DMS114 treated with DMSO at 0.1 percent for 48 hours (cell line): Measurements from ENCODE around the gene MUCL3.
"Not testable (repeated sequence)": the region's sequence is repeated elsewhere in the genome, so short reads cannot be mapped to it uniquely, and the experiment has no call there.

Source experiments
- DNase-seq: peaks from one replicate; lab custom pipeline; 2025; ENCODE audit not compliant: unreplicated experiment; lab: John Stamatoyannopoulos, UW

MUCL3 gene, protein sequence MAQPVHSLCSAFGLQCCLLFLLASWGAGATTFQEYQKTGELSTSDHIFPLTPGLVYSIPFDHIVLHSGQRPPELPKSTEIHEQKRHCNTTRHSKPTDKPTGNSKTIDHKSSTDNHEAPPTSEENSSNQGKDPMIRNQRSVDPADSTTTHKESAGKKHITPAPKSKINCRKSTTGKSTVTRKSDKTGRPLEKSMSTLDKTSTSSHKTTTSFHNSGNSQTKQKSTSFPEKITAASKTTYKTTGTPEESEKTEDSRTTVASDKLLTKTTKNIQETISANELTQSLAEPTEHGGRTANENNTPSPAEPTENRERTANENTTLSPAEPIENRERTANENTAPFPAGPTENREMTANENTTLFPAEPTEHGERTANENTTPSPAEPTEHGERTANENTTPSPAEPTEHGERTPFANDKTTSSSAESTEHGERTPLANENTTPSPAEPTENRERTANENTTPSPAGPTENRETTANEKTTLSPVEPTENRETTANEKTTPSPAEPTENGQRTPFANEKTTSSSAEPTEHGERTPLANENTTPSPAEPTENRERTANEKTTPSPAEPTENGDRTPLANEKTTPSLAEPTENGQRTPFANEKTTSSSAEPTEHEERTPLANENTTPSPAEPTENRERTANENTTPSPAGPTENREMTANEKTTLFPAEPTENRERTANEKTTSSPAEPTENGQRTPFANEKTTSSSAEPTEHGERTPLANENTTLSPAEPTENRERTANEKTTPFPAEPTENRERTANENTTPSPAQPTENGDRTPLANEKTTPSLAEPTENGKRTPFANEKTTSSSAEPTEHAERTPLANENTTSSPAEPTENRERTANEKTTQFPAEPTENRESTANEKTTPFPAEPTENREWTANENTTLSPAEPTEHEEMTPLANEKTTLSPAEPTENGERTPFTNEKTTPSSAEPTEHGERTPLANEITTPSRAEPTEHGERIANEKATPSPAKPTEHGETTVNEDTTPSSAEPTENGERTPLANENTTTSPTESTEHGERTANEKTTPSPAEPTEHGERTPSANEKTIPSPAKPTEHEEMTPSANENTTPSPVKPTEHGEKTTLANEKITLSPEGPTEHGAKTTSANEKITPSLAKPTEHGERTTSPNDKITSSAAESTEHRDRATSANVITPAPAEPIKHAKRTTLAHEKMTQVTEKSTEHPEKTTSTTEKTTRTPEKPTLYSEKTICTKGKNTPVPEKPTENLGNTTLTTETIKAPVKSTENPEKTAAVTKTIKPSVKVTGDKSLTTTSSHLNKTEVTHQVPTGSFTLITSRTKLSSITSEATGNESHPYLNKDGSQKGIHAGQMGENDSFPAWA (N-terminal part only)

DNA sequence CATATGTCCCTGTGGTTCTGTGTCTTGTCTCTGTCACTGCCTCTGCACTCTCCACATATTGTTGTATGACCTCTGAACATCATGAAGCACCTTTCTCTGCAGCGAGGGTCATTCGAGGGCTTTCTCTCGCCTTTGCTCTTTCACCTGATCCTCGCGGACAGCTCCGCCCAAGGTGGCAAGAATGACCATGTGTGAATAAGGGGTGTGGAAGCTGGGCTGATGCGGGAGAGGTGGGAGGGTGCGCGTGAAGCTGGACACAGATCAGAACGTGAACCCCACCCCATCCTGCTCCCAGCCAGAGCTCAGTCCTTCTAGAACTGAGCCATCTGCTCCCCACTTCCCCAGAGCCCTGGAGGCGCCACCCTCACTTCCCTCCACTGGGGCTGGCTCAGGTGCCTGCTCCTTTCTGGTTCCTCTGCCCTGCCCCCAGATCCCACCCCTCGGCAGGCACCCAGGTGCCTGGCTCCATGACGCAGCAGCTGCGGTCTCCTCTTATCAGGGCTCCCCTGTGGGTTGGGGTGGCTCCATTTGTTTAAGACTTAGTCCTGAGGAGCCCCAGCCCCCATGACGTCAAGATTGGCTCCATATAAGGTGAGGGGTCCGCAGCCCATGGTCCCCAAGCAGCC lies at the start of gene MUCL3:
Gene MUCL3, plus strand, starts transcription at position 613 of the 626 bp plus-strand sequence. CDS start 27 bp downstream, outside the sequence.
- no peak for DNase-seq

DNA sequence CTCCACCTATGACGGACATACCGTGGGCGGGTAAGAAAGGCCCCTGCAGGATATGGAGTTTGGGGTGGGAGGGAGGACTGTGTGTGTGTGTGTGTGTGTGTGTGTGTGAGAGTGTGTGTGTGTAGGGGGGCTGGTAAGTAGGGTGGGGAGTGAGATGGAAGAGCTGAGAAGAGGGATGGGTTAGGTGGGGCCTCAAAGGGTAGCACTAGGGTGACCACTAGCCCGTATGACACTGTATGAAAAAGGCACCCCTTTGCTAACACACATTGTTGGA lies 49.4 kb upstream of the MUCL3 start:
- DNase-seq, result no peak

DNA sequence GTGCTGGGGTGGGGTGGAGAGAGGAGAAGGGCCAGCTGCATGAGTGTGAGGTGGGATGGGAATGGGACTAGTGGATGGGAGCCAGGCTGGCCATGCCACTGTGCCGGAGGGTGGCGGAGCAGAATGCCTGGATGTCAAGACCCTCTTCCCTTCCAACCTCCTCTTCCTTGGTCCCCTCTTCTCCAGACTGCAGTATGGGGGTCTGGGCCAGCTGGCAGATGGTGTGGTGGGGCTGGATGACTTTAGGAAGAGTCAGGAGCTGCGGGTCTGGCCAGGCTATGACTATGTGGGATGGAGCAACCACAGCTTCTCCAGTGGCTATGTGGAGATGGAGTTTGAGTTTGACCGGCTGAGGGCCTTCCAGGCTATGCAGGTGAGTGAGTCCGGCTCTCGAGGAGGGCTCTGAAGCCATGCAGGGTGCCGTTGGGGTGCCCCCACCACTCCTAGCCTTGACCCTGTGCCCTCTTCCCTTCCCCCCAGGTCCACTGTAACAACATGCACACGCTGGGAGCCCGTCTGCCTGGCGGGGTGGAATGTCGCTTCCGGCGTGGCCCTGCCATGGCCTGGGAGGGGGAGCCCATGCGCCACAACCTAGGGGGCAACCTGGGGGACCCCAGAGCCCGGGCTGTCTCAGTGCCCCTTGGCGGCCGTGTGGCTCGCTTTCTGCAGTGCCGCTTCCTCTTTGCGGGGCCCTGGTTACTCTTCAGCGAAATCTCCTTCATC lies 48.8 kb upstream of the MUCL3 start:
- DNase-seq, result no peak

- DNase-seq, result no peak
Measured at GRCh38 chr6:30893001-30893591, 47.7 kb upstream of the MUCL3 start.

- no peak for DNase-seq
Measured at GRCh38 chr6:30893666-30894065, 47.1 kb upstream of the MUCL3 start.

DNA sequence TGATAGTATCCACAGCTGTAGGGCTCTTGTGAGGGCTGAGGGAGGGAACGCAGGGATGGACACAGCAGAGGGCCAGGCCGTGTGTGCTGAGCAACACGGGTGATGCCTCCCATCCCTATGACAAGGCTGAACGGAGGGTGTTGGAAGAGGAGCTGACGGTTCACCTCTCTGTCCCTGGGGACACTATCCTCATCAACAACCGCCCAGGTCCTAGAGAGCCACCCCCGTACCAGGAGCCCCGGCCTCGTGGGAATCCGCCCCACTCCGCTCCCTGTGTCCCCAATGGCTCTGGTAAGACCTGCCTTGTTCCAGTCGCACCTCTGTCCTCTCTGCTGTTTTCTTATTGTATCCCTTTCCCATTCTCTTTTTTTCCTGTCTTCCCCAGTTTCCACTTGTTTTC lies 46.4 kb upstream of the MUCL3 start:
- no peak for DNase-seq

- DNase-seq, result no peak
Measured at GRCh38 chr6:30894935-30895334, 45.8 kb upstream of the MUCL3 start.

DNA sequence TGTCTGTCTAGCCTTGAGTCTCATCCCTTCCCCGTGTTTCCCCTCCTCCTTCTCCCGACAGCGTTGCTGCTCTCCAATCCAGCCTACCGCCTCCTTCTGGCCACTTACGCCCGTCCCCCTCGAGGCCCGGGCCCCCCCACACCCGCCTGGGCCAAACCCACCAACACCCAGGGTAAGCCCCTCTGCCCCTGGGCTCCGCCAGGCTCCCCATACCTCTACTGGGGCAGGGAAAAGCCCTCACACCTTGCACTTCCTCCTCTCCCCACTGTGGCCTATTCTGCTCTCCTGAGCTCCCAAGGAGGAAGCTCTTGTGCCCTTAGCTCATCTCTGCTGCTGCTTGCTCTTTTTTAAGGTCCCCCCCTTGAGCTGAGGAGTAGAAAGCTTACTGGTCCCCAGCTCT lies 45.4 kb upstream of the MUCL3 start:
- no peak for DNase-seq

- DNase-seq, result no peak
Measured at GRCh38 chr6:30896541-30896940, 44.2 kb upstream of the MUCL3 start.

DNA sequence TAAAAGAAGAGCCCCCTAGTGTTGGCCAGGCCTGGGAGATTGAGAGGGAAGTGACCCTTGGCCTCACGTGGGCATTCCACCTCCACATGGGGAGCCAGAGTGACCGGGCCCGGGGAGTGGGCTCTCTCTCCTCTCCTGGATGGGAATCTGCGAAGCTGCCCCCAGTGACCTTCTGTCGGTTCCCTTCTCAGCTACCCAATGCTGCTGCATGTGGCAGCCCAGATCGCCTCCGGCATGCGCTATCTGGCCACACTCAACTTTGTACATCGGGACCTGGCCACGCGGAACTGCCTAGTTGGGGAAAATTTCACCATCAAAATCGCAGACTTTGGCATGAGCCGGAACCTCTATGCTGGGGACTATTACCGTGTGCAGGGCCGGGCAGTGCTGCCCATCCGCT lies 42.9 kb upstream of the MUCL3 start:
- no peak for DNase-seq

GRCh38 chr6:30898750-30899360 lies 41.9 kb upstream of the MUCL3 start:
- no peak for DNase-seq

- DNase-seq, result no peak
Measured at GRCh38 chr6:30900863-30901417, 39.8 kb upstream of the MUCL3 start.

DNA sequence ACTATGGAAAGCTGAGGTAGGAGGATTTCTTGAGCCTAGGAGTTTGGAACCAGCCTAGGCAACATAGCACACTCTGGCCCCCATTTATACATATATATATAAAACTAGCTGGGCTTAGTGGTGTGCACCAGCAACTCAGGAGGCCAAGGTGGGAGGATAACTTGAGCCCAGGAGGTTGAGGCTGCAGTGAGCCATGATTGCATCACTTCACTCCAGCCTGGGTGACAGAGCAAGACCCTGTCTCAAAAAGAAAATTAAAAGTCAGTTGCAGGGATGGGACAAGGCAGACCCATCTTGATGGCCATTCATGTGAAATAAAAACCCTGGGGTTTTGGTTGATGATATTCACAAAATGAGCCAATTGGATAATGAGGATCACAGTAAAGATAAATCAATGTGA lies 39.3 kb upstream of the MUCL3 start:
- DNase-seq, result no peak

DNA sequence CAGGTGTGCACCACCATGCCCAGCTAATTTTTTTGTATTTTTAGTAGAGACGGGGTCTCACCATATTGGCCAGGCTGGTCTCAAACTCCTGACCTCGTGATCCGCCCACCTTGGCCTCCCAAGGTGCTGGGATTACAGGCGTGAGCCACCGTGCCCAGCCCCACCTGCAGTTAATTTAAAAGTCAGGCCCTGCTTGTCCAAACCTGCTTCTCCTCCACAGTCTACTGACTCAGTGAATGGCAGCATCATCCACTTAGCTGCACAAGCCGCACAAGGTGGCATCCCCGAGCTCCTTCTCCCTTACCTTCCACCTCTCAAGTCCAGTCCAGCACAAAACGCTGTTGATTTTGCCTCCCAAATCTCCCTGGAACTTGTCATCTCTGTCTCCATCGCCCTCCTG lies 38.6 kb upstream of the MUCL3 start:
- not testable (repeated sequence) for DNase-seq

DNA sequence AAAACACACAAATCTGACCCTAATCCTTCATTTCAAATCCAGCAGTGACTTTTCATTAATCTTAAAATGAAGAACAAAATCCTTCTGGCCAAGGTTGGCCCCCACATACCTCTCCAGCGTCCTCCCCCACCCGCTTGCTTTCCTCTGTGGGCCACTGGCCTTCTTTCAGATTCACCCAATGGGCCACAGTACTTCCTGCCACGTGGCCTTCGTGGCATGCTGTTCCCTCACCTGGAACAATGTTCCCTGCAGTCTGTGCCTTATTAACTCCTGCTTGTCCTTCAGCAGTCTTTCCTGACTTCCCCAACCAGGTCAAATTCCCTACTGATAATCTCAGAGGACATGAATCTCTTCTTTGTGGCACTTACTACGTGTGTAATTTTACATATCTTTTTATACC lies 38.1 kb upstream of the MUCL3 start:
- no peak for DNase-seq

DNA sequence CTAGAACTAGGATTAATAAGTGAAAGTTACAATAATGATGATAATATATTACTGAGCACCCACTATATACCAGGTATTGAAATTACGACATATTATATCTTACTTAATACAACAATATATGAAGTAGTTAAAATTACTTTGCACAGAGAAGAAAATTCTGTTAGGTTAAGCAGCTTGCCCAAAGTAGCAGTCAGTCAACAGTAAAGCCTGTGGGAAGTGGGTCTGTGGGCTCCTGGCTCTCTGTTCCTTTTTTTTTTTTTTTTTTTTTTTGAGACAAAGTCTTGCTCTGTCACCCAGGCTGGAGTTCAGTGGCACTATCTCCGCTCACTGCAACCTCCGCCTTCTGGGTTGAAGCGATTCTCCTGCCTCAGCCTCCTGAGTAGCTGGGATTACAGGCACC lies 37.5 kb upstream of the MUCL3 start:
- DNase-seq, result no peak

DNA sequence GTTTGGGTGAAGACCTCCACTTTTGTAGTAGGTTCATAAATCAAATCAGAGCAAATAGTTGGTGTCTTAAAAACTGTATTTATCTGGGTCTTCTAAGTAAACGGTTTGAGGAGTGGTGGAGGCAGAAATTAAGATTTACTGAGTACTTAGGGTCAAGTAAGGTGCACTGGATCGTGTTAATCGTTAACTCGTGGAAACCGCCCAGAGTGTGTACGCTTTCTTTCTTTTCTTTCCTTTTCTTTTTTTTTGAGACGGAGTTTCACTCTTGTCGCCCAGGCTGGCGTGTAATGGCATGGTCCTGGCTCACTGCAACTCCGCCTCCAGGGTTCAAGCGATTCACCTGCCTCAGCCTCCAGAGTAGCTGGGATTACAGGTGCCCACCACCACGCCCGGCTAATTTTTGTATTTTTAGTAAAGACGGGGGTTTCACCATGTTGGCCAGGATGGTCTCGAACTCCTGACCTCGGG lies 33.4 kb upstream of the MUCL3 start:
- not testable (repeated sequence) for DNase-seq

GRCh38 chr6:30907758-30908591 lies 32.8 kb upstream of the MUCL3 start, which contains the start of gene GTF2H4:
Gene GTF2H4, plus strand, starts transcription at chr6:30908207.
- peak; percentile 99 for DNase-seq
